Gastroesophageal sphincter (tissue), 4 donors: ENCODE measurements around the gene RIC8B. TPM values are rescaled to one million over a fixed set of nuclear protein-coding genes. Genes with fewer than 3 reads are reported as not detected.

Experiments
- ATAC-seq: fragments of 150-250 bp; one replicate; pipeline ENCODE4 v1.9.1; 2016; ENCODE audit warnings: mild to moderate bottlenecking, moderate library complexity
- H3K27ac ChIP-seq, 4 donors: fragments of 200-600 bp; sonication (generic) in 3 of 4; 1 replicate in 3 of 4; 2 replicates in 1 of 4; pipeline ENCODE4 v1.5.1; 2016 to 2019
- H3K27me3 ChIP-seq: fragments of 200-600 bp; sonication (generic); one replicate; pipeline ENCODE4 v1.5.1; 2019
- H3K36me3 ChIP-seq, 2 donors: fragments of 200-600 bp; sonication (generic); one replicate each; pipeline ENCODE4 v1.5.1; 2019; ENCODE audit warnings: control low read depth in 1 of 2
- H3K4me1 ChIP-seq, 3 donors: fragments of 200-600 bp; sonication (generic); 1 replicate in 2 of 3; 2 replicates in 1 of 3; pipeline ENCODE4 v1.5.1; 2016 to 2019; ENCODE audit warnings: control low read depth in 2 of 3
- H3K4me3 ChIP-seq, 2 donors: fragments of 200-600 bp; sonication (generic); one replicate each; pipeline ENCODE4 v1.5.1; 2019; ENCODE audit warnings: mild to moderate bottlenecking in 1 of 2, moderate library complexity in 1 of 2
- H3K9me3 ChIP-seq, 3 donors: fragments of 200-600 bp; sonication (generic); one replicate each; pipeline ENCODE4 v1.5.1; 2017 to 2019; ENCODE audit warnings: control low read depth in 2 of 3
- CTCF ChIP-seq, 4 experiments: fragments of 200-600 bp in 2 of 4; fragments of 450-650 bp in 2 of 4; sonication (generic) in 1 of 4; IDR thresholded peaks; one replicate each; pipeline ENCODE4 v1.5.1; 2017 to 2019; ENCODE audit warnings: antibody characterized with exemption in 4 of 4, mild to moderate bottlenecking in 2 of 4, moderate library complexity in 2 of 4
- EP300 ChIP-seq: sonication (generic); formaldehyde crosslinking; IDR thresholded peaks from one replicate; pipeline ENCODE4 v1.6.1; 2017; ENCODE audit warnings: antibody characterized with exemption, mild to moderate bottlenecking
- POLR2A ChIP-seq, 2 donors: fragments of 450-650 bp; IDR thresholded peaks; one replicate each; pipeline ENCODE4 v1.6.1; 2017; ENCODE audit warnings: antibody characterized with exemption in 2 of 2, mild to moderate bottlenecking in 2 of 2, moderate library complexity in 1 of 2
- POLR2AphosphoS5 ChIP-seq: sonication (generic); formaldehyde crosslinking; IDR thresholded peaks from one replicate; pipeline ENCODE4 v1.6.1; 2017; ENCODE audit warnings: antibody characterized with exemption
- WGBS, 2 donors: methylation state at CpG; one replicate each; pipeline ENCODE4 v1.1.5; 2018; ENCODE audit warnings: low coverage in 1 of 2; 5-methylcytosine and 5-hydroxymethylcytosine counted together
- total RNA-seq, 4 donors: library from RNA; depleted of rRNA; stranded (reverse); fragments of >200 nt; gene quantifications; one replicate each; pipeline ENCODE4 v1.1.0, GENCODE V29; 2016

The RIC8B gene
- total RNA-seq, 4 donors from 2014 or later: 13.3 to 18.4 (median 15.6) TPM

- H3K27ac ChIP-seq: no peak overlapping the region
Measured at GRCh38 chr12:106903241-106903945, 128.9 kb downstream of the RIC8B start.

GRCh38 chr12:106906715-106907114, 132.2 kb downstream of the RIC8B start:
- Histone ChIP-seq H3K4me1 (peaks cover 0 to 12% (median 0%) of the 10 kb centered on the region in 3 donors), H3K4me3 (no peak overlapping the region), H3K36me3 (no peaks in the 10 kb centered on the region), H3K9me3 (no peaks in the 10 kb centered on the region), H3K27ac (no peak overlapping the region), H3K27me3 (peaks cover 17% of the 10 kb centered on the region)
- ATAC-seq: no peak
- 100% methylated on average over 1 of the region's 2 CpGs for WGBS, 2 donors
- TF ChIP-seq POLR2A (IDR thresholded peaks at IDR 0.05) (no peak), EP300 (no peak), CTCF (IDR thresholded peaks at IDR 0.05) (no peak), POLR2AphosphoS5 (no peak)

More at GRCh38 chr12:106903241-106903945, 128.9 kb downstream of the RIC8B start:
- Histone ChIP-seq H3K36me3 (no peaks in the 10 kb centered on the region), H3K9me3 (no peaks in the 10 kb centered on the region), H3K27me3 (peaks cover 9% of the 10 kb centered on the region), H3K4me3 (peak overlapping the region; percentile 24 to 51), H3K4me1 (peaks cover 0 to 12% (median 0%) of the 10 kb centered on the region in 3 donors)
- WGBS, 2 donors: 0 to 4% methylated on average over 3 to 10 of the region's 28 CpGs
- peak; percentile 92 for ATAC-seq
- TF ChIP-seq CTCF (IDR thresholded peaks at IDR 0.05) (no peak), POLR2A (IDR thresholded peaks at IDR 0.05) (no peak), POLR2AphosphoS5 (no peak), EP300 (no peak)

- peaks cover 20% of the 10 kb centered on the region for H3K27me3 ChIP-seq
- no peak for TF ChIP-seq POLR2A (IDR thresholded peaks at IDR 0.05)
- no peak for TF ChIP-seq POLR2AphosphoS5
- no peak for TF ChIP-seq EP300
- TF ChIP-seq CTCF (IDR thresholded peaks at IDR 0.05): no peak
- no peaks in the 10 kb centered on the region for H3K36me3 ChIP-seq
- no peak overlapping the region for H3K4me3 ChIP-seq
- H3K4me1 ChIP-seq: peaks cover 0 to 12% (median 0%) of the 10 kb centered on the region in 3 donors
- H3K27ac ChIP-seq: no peak overlapping the region
- WGBS, 2 donors: 50 to 100% methylated on average over 1 of the region's 5 CpGs
- no peak for ATAC-seq
- H3K9me3 ChIP-seq: no peaks in the 10 kb centered on the region
Measured at GRCh38 chr12:106907411-106907810, 132.9 kb downstream of the RIC8B start.

GRCh38 chr12:106907846-106908245, 133.4 kb downstream of the RIC8B start:
- no peak for ATAC-seq
- no peak for TF ChIP-seq EP300
- H3K9me3 ChIP-seq: no peaks in the 10 kb centered on the region
- H3K27me3 ChIP-seq: peaks cover 20% of the 10 kb centered on the region
- WGBS, 2 donors: 92 to 100% methylated on average over 2 of the region's 4 CpGs
- no peak overlapping the region for H3K4me3 ChIP-seq
- H3K4me1 ChIP-seq: peaks cover 0 to 12% (median 0%) of the 10 kb centered on the region in 3 donors
- H3K27ac ChIP-seq: no peak overlapping the region
- H3K36me3 ChIP-seq: no peaks in the 10 kb centered on the region

- H3K27me3 ChIP-seq: peaks cover 22% of the 10 kb centered on the region
- 68 to 90% methylated on average over 3 of the region's 3 CpGs for WGBS, 2 donors
- no peaks in the 10 kb centered on the region for H3K9me3 ChIP-seq
- peaks cover 0 to 5% (median 0%) of the 10 kb centered on the region in 3 donors for H3K4me1 ChIP-seq
- H3K36me3 ChIP-seq: no peaks in the 10 kb centered on the region
- no peak for ATAC-seq
- H3K4me3 ChIP-seq: no peak overlapping the region
- TF ChIP-seq CTCF (IDR thresholded peaks at IDR 0.05) (no peak), POLR2AphosphoS5 (no peak), POLR2A (IDR thresholded peaks at IDR 0.05) (no peak), EP300 (no peak)
- no peak overlapping the region for H3K27ac ChIP-seq
Measured at GRCh38 chr12:106908561-106908960, 134.1 kb downstream of the RIC8B start.
